Fibroblast of lung (primary cell): ENCODE measurements around the gene MRM3. TPM values are rescaled to one million over a fixed set of nuclear protein-coding genes. Genes with fewer than 3 reads are reported as not detected.
"Not testable (repeated sequence)": the region's sequence is repeated elsewhere in the genome, so short reads cannot be mapped to it uniquely, and the experiment has no call there.

Source experiments
- DNase-seq, 2 donors: peaks; one replicate each; pipeline versions ENCODE4 v3.0.0 to v3.0.0-alpha.2; 2010; ENCODE audit warnings: low read depth in 2 of 2
- H2AFZ ChIP-seq: 2 replicates; pipeline ENCODE4 v1.5.1; 2012; ENCODE audit warnings: low read length, control low read depth, inconsistent platforms
- H3K27ac ChIP-seq: 2 replicates; pipeline ENCODE4 v1.5.1; 2011; ENCODE audit warnings: low read length, control low read depth; ENCODE audit not compliant: insufficient read depth
- H3K27me3 ChIP-seq: 2 replicates; pipeline ENCODE4 v1.5.1; 2011; ENCODE audit warnings: mild to moderate bottlenecking, low read length; ENCODE audit not compliant: control insufficient read depth, insufficient read depth
- H3K36me3 ChIP-seq: 2 replicates; pipeline ENCODE4 v1.5.1; 2011; ENCODE audit warnings: low read length; ENCODE audit not compliant: control insufficient read depth, insufficient read depth
- H3K4me1 ChIP-seq: 2 replicates; pipeline ENCODE4 v1.5.1; 2011; ENCODE audit warnings: low read length; ENCODE audit not compliant: control insufficient read depth, insufficient read depth; ENCODE audit errors: extremely low read depth
- H3K4me2 ChIP-seq: 2 replicates; pipeline ENCODE4 v1.5.1; 2011; ENCODE audit warnings: low read length, control low read depth; ENCODE audit not compliant: insufficient read depth; ENCODE audit errors: extremely low read depth
- H3K4me3 ChIP-seq, 4 experiments: fragments of 200-600 bp in 1 of 4; sonication (generic) in 1 of 4; replicated peaks in 1 of 4; 2 replicates each; pipeline ENCODE4 v1.5.1; 2011 to 2016; ENCODE audit warnings: low read length in 4 of 4, low read depth in 3 of 4, mild to moderate bottlenecking in 3 of 4, control low read depth in 2 of 4, inconsistent platforms in 1 of 4, mixed read lengths in 1 of 4; ENCODE audit not compliant: insufficient read depth in 1 of 4; ENCODE audit errors: control extremely low read depth in 1 of 4
- H3K79me2 ChIP-seq: 2 replicates; pipeline ENCODE4 v1.5.1; 2012; ENCODE audit warnings: mild to moderate bottlenecking, low read length, inconsistent platforms; ENCODE audit not compliant: control insufficient read depth, insufficient read depth
- H3K9ac ChIP-seq: 2 replicates; pipeline ENCODE4 v1.5.1; 2011; ENCODE audit warnings: mild to moderate bottlenecking, low read length, control low read depth; ENCODE audit not compliant: insufficient read depth
- H3K9me3 ChIP-seq: 2 replicates; pipeline ENCODE4 v1.5.1; 2012; ENCODE audit warnings: low read depth, low read length; ENCODE audit not compliant: control insufficient read depth, insufficient read depth
- H4K20me1 ChIP-seq: 2 replicates; pipeline ENCODE4 v1.5.1; 2011; ENCODE audit warnings: low read length; ENCODE audit not compliant: control insufficient read depth, insufficient read depth; ENCODE audit errors: extremely low read depth
- EZH2 ChIP-seq: IDR thresholded peaks from 2 replicates; pipeline ENCODE4 v1.5.1; 2012; ENCODE audit warnings: low read length, control low read depth, mild to moderate bottlenecking; ENCODE audit errors: missing control alignments
- polyA plus RNA-seq, 2 donors: library from polyadenylated mRNA; depleted of rRNA in 1 of 2; stranded (reverse) in 1 of 2; unstranded in 1 of 2; fragments of >200 nt; gene quantifications; 2 replicates each; pipeline ENCODE4 v1.2.1, GENCODE V29; 2011 to 2012; ENCODE audit warnings: missing spikeins in 1 of 2
- total RNA-seq: library from RNA; depleted of rRNA; stranded (reverse); fragments of >200 nt; gene quantifications from 2 replicates; pipeline ENCODE4 v1.2.1, GENCODE V29; 2014
- TF ChIP-seq, protein P1 (sequence below), 2 donors: IDR thresholded peaks in 1 of 2; conservative IDR thresholded peaks in 1 of 2; 1 replicate in 1 of 2; 2 replicates in 1 of 2; pipeline ENCODE4 v1.5.1; 2011 to 2012; ENCODE audit warnings: low read length in 2 of 2, control low read depth in 1 of 2, inconsistent platforms in 1 of 2, low read depth in 1 of 2, mild to moderate bottlenecking in 1 of 2

The MRM3 gene
- total and polyA plus RNA-seq, 2 donors (not counting 1 experiment from before 2014, with no cell fraction given): 10.4 to 21.1 TPM

DNA sequence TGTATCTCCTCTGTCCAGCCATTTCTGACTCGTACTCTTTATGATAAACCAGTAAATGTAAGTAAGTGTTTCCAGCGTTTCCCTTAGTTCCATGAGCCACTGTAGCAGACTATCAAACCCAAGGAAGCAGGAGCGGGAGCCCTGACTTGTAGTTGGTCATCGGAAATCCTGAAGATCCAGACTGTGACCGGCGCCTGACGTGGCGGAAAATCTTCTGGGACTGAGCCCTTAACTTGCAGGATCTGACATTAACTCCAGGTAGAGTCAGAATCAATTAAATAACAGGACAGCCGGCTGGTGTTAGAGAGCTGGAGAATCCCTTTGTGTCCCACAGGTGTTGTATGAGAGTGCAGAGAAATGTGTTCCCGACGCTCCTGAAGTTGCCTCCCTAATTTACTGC, 4.1 kb upstream of the MRM3 start:
- Histone ChIP-seq H3K27ac (no peak overlapping the region), H3K79me2 (peaks cover 23% of the 10 kb centered on the region), H3K9me3 (no peaks in the 10 kb centered on the region), H4K20me1 (no peaks in the 10 kb centered on the region), H3K36me3 (peaks cover 12% of the 10 kb centered on the region), H2AFZ (no peak overlapping the region), H3K27me3 (no peaks in the 10 kb centered on the region), H3K9ac (no peak overlapping the region), H3K4me2 (no peak overlapping the region), H3K4me3 (no peak overlapping the region), H3K4me1 (peaks cover 2% of the 10 kb centered on the region)
- TF ChIP-seq EZH2: no peak
- TF ChIP-seq, protein P1, sequence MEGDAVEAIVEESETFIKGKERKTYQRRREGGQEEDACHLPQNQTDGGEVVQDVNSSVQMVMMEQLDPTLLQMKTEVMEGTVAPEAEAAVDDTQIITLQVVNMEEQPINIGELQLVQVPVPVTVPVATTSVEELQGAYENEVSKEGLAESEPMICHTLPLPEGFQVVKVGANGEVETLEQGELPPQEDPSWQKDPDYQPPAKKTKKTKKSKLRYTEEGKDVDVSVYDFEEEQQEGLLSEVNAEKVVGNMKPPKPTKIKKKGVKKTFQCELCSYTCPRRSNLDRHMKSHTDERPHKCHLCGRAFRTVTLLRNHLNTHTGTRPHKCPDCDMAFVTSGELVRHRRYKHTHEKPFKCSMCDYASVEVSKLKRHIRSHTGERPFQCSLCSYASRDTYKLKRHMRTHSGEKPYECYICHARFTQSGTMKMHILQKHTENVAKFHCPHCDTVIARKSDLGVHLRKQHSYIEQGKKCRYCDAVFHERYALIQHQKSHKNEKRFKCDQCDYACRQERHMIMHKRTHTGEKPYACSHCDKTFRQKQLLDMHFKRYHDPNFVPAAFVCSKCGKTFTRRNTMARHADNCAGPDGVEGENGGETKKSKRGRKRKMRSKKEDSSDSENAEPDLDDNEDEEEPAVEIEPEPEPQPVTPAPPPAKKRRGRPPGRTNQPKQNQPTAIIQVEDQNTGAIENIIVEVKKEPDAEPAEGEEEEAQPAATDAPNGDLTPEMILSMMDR (conservative IDR thresholded peaks at IDR 0.05 in 1 of 2, IDR thresholded peaks at IDR 0.05 in 1 of 2; ENCODE audit: low read depth in 1 of 2, low read length in 2 of 2): no peak
- DNase-seq: no peak

DNA sequence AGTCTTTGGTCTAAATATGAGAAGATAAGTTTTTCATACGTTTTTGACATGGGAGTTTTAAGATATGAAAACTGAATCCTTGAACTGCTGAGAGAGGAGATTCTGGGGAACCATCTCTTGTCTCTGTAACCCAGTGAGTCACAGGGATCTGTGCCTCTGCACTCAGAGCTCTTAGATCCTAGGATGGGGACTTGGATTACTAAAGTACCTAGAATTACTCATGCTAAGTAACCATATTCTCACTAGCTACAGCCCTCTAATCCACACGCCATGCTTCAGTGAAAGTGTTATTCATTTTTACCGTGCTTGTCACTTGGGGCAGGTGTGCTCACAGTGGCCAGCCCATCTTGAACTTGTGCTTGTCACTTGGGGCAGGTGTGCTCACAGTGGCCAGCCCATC, 2.0 kb downstream of the MRM3 start:
- H4K20me1 ChIP-seq: no peaks in the 10 kb centered on the region
- DNase-seq: no peak
- H3K27ac ChIP-seq: no peak overlapping the region
- peaks cover 36% of the 10 kb centered on the region for H3K79me2 ChIP-seq
- TF ChIP-seq EZH2: no peak
- TF ChIP-seq, protein P1 (conservative IDR thresholded peaks at IDR 0.05 in 1 of 2, IDR thresholded peaks at IDR 0.05 in 1 of 2; ENCODE audit: low read depth in 1 of 2, low read length in 2 of 2): no peak
- no peaks in the 10 kb centered on the region for H3K9me3 ChIP-seq
- no peak overlapping the region for H3K4me2 ChIP-seq
- no peaks in the 10 kb centered on the region for H3K27me3 ChIP-seq
- H3K4me1 ChIP-seq: peaks cover 2% of the 10 kb centered on the region
- H2AFZ ChIP-seq: no peak overlapping the region
- H3K36me3 ChIP-seq: peaks cover 9% of the 10 kb centered on the region
- H3K9ac ChIP-seq: no peak overlapping the region
- H3K4me3 ChIP-seq: peak overlapping the region in 1 of 4 experiments; percentile 14

DNA sequence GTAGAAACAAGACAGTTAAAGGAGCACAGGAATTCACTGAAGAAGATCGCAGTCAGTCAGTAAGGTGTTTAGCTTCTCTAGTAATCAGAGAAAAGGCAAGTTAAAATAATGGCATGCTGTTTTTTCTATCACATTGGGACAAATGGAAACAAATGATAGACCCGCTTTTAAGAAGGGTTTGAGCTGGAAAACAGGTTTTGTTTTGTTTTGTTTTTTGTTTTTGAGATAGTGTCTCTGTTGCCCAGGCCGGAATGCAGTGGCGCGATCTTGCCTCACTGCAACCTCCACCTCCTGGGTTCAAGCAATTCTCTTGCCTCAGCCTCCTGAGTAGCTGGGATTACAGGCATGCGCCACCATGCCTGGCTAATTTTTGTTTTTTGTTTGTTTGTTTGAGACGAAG, 3.7 kb downstream of the MRM3 start:
- peaks cover 14% of the 10 kb centered on the region for H3K36me3 ChIP-seq
- not testable (repeated sequence) for H3K4me1 ChIP-seq, H3K4me2 ChIP-seq, H3K27ac ChIP-seq, H3K9me3 ChIP-seq, H3K9ac ChIP-seq, H2AFZ ChIP-seq, H3K4me3 ChIP-seq, H4K20me1 ChIP-seq, H3K27me3 ChIP-seq, DNase-seq
- peaks cover 32% of the 10 kb centered on the region for H3K79me2 ChIP-seq
